GM10248 (cell line): ENCODE measurements around the gene LMO3.

Experiments
- CTCF ChIA-PET: fragments of 300-600 bp; sonication (Branson Sonifier 250); formaldehyde crosslinking; extraction: SDS; loops from one replicate; lab custom pipeline; 2021; ENCODE audit warnings: antibody characterized with exemption; lab: Yijun Ruan, JAX
- POLR2A ChIA-PET: fragments of 350-650 bp; sonication (Branson Sonifier 250); formaldehyde crosslinking; extraction: SDS; loops from one replicate; lab custom pipeline; 2020; ENCODE audit warnings: antibody characterized with exemption; lab: Yijun Ruan, JAX
- DNase-seq: peaks from one replicate; pipeline ENCODE4 v3.0.0; 2012; ENCODE audit errors: extremely low spot score
- CTCF ChIP-seq: IDR thresholded peaks from 2 replicates; pipeline ENCODE4 v1.5.1; 2012; ENCODE audit warnings: mild to moderate bottlenecking, low read depth; ENCODE audit errors: extremely low read depth, missing control alignments, control extremely low read depth

The LMO3 gene

GRCh38 chr12:16594797-16595196, 11.2 kb downstream of the LMO3 start:
- TF ChIP-seq CTCF = no peak
- ChIA-PET CTCF (no interaction called here), POLR2A (no interaction called here)
- no peak for DNase-seq

- ChIA-PET CTCF (interaction anchor here (1.2 to 1.3 kb wide), 2 partner anchors 9 to 30 kb away, joined by 3 to 4 read pairs; no protein-coding TSS in a partner anchor), POLR2A (no interaction called here)
- no peak for DNase-seq
- TF ChIP-seq CTCF = no peak
Observed at GRCh38 chr12:16593546-16593945, 12.4 kb downstream of the LMO3 start.

- no peak for TF ChIP-seq CTCF
- POLR2A ChIA-PET = no interaction called here
- DNase-seq = no peak
- CTCF ChIA-PET = interaction anchor here (1.7 to 1.8 kb wide), 2 partner anchors 12 to 17 kb away, joined by 4 to 5 read pairs; no protein-coding TSS in a partner anchor
Observed at GRCh38 chr12:16590645-16591044, 15.3 kb downstream of the LMO3 start.

GRCh38 chr12:16588812-16589211, 17.1 kb downstream of the LMO3 start:
- POLR2A ChIA-PET = no interaction called here
- DNase-seq = no peak
- CTCF ChIA-PET = interaction anchor here (0.9 to 1.8 kb wide), 3 partner anchors 15 to 41 kb away, joined by 3 to 5 read pairs (median 3); no protein-coding TSS in a partner anchor
- no peak for TF ChIP-seq CTCF

GRCh38 chr12:16587514-16587913, 18.4 kb downstream of the LMO3 start:
- no peak for TF ChIP-seq CTCF
- CTCF ChIA-PET = interaction anchor here (0.6 kb wide), 1 partner anchor 17 kb away, joined by 3 read pairs; no protein-coding TSS in a partner anchor
- POLR2A ChIA-PET = no interaction called here
- DNase-seq = no peak

- POLR2A ChIA-PET = no interaction called here
Observed at GRCh38 chr12:16587110-16587453, 18.9 kb downstream of the LMO3 start.

More at GRCh38 chr12:16587110-16587453, 18.9 kb downstream of the LMO3 start:
- CTCF ChIA-PET = interaction anchor here (1.0 kb wide), 1 partner anchor 11 kb away, joined by 4 read pairs; no protein-coding TSS in a partner anchor
- no peak for TF ChIP-seq CTCF
- no peak for DNase-seq
